ENCODE data around the gene PLK2.

Gene PLK2

DNA sequence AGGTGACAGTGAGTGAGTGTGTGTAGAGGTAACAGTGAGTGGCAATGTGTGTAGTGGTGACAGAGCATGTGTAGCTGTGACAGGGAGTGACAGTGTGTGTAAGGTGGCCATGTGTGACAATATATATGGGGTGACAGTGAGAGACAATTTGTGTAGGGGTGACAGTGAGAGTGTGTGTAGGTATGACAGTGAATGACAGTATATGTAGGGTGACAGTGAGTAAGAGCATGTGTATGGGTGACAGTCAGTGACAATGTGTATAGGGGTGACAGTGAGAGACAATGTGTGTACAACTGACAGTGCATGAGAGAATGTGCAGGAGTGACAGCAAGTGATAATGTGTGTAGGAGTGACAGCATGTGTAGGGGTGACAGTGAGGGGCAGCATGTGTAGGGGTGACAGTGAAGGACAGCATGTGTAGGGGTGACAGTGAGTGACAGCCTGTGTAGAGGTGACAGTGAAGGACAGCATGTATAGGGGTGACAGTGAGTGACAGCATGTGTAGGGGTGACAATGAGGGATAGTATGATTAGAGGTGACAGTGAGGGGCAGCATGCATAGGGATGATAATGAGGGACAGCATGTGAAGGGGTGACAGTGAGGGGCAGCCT, 21.3 kb upstream of the PLK2 start:
- no peak overlapping the region for H3K4me3 ChIP-seq (ENCODE audit: low read depth, low read length)

DNA sequence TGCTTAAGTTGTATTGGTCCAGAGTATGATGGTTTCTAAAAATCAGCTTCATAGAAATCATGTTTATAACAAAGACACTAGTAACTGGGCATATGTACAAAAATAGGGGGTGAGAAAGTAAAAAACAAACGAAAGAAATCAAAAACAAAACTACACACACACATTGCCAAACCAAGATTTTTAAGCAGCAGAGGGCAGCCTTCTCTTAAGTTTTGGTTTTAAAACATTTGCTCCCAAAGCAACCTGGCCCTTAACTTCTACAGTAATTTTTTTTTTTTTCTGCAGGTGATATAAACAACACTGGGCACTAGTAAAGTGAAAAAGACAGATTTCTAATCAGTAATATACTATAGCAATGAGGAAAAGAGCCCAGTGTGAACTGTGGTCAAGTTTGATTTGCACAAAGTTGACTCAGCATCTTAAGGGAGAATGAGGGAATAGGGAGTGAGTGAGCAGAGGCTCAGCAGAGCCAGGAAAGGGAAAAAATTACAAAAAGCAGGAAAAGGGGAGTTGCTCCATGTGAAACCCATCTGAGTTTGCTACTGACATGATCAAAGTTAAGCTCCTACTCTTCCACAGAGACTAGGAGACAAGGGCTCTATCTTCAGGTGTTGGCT, 18.0 kb upstream of the PLK2 start:
- H3K4me3 ChIP-seq (ENCODE audit: low read depth, low read length): no peak overlapping the region

DNA sequence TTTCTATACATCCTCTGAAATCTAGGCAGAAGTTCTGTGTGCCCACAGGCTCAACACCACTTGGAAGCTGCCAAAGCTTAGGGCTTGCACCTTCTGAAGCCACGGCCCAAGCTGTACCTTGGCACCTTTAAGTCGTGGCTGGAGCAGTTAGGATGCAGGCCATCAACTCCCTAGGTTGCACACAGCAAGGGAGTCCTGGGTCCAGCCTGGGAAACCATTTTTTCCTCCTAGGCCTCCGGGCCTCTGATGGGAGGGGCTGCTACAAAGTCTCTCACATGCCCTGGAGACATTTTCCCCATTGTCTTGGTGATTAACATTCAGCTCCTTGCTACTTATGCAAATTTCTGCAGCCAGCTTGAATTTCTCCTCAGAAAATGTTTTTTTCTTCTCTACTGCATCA, 15.5 kb upstream of the PLK2 start:
- H3K4me3 ChIP-seq (ENCODE audit: low read depth, low read length): no peak overlapping the region

DNA sequence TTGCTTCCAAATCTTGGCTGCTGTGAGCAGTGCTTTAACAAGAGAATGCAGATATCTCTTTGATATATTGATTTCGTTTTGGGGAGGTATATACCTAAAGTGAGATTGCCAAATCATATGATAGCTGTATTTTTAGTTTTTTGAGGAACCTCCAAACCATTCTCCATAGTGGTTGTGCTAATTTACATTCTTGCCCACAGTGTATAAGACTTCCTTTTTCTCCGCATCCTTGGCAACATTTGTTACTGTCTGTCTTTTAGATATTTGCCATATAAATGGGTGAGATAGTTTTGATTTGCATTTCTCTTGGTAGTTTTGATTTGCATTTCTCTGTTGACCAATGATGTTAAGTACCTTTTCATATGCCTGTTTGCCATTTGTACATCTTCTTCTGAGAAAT, 10.0 kb upstream of the PLK2 start:
- H3K4me3 ChIP-seq (ENCODE audit: low read depth, low read length): no peak overlapping the region

DNA sequence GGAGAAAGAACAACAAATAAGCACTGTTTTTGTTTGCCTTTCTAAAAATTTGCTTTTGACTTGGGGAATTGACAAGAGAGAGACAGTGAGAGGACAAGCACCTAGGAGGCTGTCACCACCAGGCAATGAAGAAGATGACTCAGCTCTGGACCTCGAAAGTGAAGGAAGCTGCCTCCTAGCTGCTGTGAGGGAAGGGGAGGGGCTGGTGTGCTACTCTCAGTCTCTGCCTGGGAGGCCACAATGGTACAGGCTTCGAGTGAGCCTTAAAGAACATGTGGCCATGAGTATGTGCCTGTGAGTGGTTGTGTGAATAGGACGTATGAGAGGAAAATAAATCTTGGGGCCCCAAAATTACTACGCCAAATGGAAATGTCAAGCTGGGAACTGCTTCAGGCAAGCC, 7.1 kb upstream of the PLK2 start:
- no peak overlapping the region for H3K4me3 ChIP-seq (ENCODE audit: low read depth, low read length)

DNA sequence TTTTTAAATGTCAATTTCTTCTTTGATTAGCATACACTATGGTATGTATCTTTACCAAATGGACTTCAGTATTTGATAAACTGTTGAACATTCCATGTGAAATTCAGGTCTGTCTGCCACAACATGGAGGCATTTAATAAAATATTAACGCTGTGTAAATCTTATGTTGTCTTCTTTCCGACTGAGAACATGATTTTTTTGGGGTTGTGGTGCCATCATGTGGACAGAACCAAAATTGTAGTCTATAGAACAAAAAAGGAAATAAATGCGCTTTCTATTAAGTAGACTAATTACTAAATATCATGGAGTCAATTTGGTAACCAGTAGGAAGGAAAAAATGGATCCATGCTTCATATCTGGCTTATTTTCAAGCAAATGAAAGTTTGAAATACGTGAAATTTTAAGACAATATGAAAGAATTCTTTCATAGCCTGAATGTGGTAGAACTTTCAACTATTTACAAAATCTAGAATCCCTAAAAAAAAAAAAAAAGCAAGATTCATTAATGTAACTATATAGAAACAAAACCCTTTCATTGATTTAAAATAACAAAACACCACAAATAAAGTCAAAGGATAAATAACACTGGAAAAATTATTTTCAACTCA, 2.8 kb upstream of the PLK2 start:
- H3K4me3 ChIP-seq (ENCODE audit: low read depth, low read length): no peak overlapping the region

DNA sequence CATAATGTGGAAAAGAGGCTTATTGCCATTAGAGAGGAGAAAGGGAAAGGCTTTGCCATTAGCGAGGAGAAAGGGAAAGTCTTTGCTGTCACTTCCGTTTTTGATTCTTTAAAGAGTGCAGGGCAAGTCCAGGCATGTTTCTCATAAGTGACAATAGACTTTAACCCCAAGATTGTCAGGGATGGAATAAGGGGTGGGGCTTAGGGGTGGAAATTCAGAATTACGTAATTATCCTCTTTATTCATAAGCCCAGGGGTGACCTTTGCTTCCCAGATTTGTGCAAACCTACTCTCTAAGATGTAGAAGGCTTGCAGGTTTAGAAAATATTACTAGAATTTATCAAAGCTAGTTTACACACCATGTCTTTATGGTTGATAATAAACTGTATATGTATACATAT, 2.3 kb upstream of the PLK2 start:
- no peak overlapping the region for H3K4me3 ChIP-seq (ENCODE audit: low read depth, low read length)

DNA sequence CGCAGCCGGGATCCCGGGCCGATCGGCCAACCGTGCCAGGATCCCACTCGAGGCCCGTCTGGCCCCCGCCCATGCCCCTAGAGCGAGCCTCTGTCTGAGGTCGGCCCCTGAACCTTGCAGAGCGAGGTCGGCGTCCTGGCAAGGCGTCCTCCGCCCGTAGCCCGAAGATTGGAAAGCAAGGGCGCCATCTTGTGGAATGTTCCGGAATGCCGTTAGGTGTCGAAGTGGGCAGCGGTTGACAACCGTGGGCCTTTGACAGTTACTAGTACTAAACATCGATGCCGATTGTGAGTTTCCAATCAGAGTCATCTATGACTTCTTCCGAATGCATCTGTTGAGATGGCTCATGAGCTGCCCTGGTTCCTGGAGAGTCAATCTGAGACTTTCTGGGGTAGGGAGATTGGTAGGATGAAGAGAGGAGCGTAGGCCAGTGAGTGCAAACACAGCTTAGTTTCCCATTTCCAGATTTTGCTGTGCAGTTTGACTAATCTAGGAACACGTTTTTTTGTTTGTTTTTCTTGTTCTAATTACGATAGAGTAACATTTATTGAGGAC, 923 bp upstream of the PLK2 start:
- peak overlapping the region; percentile 83 for H3K4me3 ChIP-seq (ENCODE audit: low read depth, low read length)

DNA sequence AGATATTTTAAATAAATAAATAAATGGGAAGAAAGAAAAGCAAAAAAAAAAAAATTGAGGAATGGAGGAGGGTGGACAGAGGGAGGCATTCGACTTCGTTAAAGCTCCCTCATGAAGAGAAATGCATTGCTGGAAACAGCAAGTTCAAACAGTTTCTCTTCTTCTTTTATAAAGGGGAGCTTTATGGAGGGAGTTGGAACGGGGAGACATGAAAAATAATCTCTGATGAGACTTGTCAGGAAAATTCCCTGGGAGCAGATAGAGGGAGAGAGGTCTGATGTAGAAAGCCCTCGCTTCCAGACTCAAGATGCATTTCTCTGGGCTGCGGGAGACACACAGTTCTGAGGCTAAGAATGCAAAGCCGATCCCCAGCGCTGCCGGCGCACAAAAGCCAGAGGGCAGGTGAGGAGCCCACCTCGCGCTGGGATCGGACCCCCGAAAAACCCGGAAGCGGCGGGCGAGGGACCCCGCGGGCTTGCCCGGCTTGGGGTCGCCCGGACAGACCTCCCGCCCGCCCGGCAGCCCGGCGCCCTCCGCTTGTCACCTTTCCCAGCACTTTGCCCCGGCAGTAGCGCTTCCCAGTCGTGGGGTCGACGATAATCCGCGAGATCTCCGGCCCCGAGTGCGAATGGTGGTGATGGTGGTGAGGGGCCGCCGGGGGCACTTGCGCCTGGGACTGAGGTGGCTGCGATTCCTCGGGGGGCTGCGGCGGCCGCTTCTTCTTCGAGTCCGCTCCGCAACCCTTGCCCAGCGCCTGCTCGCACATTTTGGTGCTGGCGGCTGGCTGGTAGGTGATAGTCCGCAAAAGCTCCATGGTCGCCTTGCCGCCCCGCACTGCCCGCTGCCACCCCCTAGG, 512 bp downstream of the PLK2 start:
- peak overlapping the region; percentile 83 for H3K4me3 ChIP-seq (ENCODE audit: low read depth, low read length)

DNA sequence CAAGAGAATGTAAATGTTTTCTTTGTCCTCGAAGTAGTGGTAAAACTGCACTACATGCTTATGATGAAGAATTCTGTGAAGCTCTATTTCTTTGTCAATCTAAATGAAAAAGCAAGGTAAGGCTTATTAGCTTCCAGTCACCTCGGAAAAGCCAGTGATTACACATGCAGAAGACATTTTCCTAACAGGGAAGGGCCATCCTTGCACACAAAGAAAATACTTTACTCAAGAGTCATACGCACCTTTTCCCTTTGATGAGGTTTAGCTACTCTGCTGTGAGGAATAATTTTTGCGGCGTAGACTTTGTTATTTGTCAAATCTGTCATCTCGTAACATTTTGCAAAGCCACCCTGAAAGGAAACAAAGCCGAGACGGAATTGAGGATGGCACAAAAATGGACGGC, 1.1 kb downstream of the PLK2 start:
- H3K4me3 ChIP-seq (ENCODE audit: low read depth, low read length): peak overlapping the region; percentile 83

DNA sequence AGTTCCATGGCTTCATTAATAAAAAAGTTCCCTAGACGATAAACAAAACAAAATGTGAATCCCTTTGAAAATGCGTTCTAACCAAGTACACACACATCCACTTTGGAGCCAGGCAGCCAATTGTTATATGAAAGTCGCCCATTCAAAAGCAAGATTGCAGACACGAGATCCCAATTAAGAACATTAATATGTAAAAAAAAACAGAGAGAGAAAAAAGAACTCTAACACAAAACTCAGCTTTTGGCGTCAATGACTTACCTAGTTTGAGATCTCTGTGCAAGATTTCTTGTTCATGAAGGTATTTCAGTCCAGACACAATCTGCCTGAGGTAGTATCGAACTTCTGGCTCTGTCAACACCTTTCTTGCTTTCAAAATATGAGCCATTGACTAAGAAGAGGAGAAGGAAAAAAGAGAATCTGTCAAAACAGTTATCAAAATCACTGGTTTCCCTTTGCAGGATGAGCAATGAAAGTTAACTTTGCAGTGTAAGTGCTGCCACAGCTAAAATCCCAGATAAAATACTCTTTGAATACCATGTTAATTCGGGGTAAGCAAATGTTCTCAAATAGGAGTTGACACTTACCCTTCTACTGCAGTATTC, 1.6 kb downstream of the PLK2 start:
- peak overlapping the region; percentile 83 for H3K4me3 ChIP-seq (ENCODE audit: low read depth, low read length)

DNA sequence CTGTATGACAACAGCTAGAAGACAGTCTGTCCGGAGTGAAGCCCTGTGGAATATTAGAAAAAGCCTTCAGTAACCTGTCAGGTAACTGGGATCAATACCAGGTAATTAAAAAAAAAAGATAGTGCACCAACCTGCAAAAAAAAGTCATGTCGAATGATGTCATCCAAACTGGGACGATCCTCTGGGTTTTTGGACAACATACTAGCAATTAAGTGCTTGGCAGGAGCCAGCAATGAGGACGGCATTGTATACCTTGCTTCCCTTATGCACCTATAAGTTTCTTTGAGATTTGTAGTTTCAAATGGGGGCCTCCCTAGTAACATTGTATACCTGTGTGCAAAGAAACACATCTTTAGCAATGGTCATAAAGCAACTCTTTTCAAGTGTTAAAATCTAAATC, 2.8 kb downstream of the PLK2 start:
- no peak overlapping the region for H3K4me3 ChIP-seq (ENCODE audit: low read depth, low read length)

DNA sequence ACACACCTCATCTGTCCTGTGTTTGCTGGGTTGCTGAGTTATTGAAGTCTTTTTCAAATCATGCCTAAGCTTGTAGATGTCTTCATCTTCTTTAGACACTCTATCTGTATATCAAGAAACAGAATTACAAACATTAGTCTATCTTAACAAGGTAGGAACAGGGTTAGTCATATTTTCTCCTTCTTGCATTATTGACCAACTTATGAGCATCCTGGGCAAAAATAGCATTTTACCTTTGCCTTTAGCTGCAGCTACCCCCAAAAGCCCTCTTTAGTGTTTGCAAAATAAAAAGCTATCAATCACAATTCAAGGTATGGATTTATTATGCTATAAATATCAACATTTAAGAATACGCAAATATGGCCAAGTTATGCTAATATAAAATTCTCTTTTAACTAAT, 3.4 kb downstream of the PLK2 start:
- H3K4me3 ChIP-seq (ENCODE audit: low read depth, low read length): no peak overlapping the region

DNA sequence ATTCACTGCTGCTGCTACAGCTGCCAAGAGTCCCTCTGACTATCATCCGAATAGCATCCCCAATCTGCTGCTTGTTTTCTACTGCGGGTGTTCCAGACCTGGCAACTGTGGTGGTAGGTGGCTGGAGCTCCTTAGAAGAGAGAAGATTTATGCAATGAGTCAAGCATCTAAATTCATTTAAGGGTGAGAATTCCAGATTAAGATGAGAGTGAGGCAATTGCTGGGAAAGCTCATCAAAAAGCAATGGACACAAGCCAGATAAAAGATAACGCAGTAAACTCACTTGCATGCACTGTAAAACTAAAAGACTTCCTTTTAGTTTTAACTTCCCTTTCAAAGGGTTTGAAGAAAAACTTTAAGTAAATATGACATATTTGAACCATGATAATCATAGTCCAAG, 3.9 kb downstream of the PLK2 start:
- H3K4me3 ChIP-seq (ENCODE audit: low read depth, low read length): no peak overlapping the region

DNA sequence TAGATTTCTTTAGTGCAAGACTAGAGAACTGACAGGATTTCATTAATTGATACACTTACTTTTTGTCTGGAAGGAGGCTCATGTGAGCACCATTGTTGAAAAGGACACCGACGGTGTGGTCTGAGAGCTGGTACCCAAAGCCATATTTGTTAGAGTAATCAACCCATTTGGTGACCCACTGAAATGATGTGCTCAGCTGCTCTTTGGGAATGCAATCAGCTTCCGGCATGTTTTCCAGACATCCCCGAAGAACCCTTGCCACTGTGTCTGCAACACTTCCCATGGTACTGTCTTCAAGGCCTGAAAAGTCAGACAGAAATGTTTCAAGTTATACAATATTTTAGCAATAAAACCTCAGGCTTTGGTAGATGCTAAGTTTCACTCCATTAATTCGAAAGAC, 4.4 kb downstream of the PLK2 start:
- no peak overlapping the region for H3K4me3 ChIP-seq (ENCODE audit: low read depth, low read length)

DNA sequence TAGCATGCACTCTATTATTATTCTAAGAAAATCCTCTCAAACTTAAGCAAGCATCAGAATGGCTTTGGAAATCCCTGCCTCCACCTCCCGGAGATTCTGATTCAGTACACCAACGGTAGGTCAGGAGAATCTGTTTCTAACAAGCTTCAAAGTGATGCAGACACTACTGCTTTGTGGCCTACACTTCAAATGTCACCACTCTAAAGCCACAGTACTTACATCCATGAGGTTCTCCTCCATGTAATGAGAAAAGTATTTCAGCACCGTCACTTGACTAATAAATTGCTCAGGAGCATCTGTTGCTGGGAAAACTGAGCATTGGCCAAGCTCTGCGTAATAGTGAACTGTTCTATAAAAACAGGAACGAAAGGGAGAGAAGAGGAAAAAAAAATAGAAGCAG, 4.8 kb downstream of the PLK2 start:
- H3K4me3 ChIP-seq (ENCODE audit: low read depth, low read length): no peak overlapping the region

DNA sequence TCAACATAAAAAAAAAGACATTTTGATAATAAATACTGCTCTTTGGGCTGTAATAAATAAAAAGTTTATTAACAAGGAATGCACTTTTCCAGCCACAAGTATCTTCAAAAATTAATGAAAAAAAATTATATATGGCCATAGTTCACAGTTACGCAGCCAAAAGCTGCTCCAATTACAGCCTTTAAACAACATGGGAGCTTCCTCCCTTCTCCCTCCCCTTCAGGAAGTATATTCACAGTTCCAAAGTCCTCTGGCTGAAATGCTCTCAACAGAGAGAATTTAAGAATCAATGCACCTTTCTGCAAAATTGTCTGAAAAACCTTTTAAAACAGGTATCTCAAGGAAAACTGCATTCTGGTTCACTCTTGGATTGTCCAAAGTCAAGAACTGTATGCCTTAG, 5.9 kb downstream of the PLK2 start:
- no peak overlapping the region for H3K4me3 ChIP-seq (ENCODE audit: low read depth, low read length)

DNA sequence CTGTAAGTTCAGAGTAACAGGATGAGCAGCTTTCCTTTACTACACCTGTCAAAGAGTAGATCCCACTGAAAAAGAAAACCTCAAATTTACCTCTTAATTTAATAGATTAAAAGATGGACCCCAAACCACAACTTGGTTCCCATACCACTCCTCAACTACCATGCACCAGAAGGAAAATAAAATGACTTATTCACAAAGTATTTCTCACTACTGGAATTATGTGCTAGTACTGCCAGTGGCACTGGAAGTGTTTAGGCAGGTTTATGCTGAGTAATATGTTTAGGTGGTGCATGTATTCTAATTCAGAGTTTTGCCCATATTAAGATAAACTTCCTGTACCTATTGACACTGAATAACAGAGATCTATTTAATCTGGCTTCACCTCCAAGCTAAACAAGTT, 6.6 kb downstream of the PLK2 start:
- H3K4me3 ChIP-seq (ENCODE audit: low read depth, low read length): no peak overlapping the region

DNA sequence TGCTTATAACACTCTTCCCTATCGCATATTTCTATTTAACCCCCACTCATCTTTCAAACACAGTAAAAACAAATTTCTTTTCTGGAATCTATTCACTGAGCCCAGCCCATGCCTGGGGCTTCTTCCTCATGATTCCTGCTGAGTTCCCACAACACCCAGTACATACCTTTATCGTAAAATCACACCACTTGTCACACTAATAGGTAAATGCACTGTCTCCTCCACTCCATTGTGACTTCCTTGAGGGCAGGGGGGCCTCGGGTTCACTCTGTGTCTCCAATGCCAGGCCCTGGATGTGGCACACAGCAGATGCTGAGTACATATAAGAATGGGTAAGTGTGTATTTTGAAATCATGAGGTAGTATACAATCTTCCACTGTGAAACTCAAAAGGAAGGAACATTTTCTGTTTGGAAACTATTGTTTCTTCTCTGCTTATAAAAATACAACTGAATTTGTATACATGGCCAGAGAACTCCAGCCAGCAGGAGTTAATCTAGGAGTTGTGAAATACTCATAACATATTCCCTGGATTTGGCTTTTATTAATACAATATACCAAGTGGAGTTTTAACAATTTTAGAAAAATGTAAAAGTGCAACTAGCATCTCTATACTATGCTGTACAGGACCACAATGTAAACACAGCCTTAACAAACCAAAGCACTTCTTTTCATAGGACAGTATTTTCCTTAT, 7.2 kb downstream of the PLK2 start:
- no peak overlapping the region for H3K4me3 ChIP-seq (ENCODE audit: low read depth, low read length)

DNA sequence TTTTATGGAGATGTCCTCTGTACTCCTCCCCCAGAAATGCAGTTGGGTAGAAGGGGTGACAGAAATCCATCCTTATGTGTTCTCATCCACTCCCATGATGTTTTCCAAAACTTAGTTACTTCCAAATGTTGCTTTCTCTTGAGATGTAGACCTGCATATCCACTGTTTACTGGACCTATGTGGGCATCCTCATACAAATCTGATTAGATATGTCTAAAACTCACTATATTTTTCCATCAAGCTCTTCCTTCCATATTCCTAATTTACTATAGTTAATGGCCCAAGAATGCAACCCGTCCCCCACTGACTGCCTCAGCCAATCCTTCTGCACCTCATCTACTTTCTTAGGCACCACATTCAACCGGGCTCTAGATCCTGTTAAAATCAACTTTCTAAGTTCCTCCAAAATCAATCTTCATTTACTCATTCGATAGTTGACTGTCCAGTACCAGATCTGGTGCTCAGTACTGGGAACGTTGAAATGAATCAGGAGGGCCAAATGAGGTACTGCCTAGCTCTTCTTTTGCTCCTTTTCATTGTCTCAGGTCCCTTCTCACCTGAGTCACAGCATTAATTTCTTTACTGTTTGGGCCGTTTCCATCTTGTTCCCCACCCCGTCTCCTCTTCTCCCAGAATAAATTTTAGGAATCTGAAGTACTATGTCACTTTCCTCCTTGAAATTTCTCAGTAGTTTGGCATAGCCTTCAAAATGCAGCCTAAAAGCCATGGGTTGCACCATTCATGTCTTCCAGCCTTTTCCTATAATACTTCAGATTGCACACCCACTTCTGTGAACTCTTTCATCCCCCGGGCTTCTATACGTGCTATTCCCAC, 7.9 kb downstream of the PLK2 start:
- no peak overlapping the region for H3K4me3 ChIP-seq (ENCODE audit: low read depth, low read length)
